SK-N-SH (cell line): ENCODE data around the gene SNX33. TPM values are rescaled to one million over a fixed set of nuclear protein-coding genes. Genes with fewer than 3 reads are reported as not detected.
A peak's percentile ranks its signal among the peaks of the same experiment; 100 is the strongest.
"Not testable (repeated sequence)": the region's sequence is repeated elsewhere in the genome, so short reads cannot be mapped to it uniquely, and the experiment has no call there.

Experiments
- CTCF ChIA-PET: fragments of 300-600, 350-600 bp; formaldehyde crosslinking; extraction: SDS; loops from one replicate; lab custom pipeline; 2021; lab: Yijun Ruan, JAX
- POLR2A ChIA-PET: fragments of 350-600 bp; sonication (Branson Sonifier 250); formaldehyde crosslinking; extraction: SDS; loops from one replicate; lab custom pipeline; 2020; ENCODE audit warnings: antibody characterized with exemption, inconsistent platforms; lab: Yijun Ruan, JAX
- DNase-seq: peaks from one replicate; pipeline ENCODE4 v3.0.0; 2012
- H2AFZ ChIP-seq: fragments of 200-600 bp; sonication (generic); 2 replicates; pipeline ENCODE4 v1.8.1; 2016; ENCODE audit warnings: antibody characterized with exemption, mild to moderate bottlenecking, low read depth
- H3F3A ChIP-seq: fragments of 200-600 bp; sonication (generic); replicated peaks from 2 replicates; pipeline ENCODE3; 2016; ENCODE audit warnings: antibody characterized with exemption, mild to moderate bottlenecking; ENCODE audit not compliant: insufficient read depth
- H3K27ac ChIP-seq, 2 experiments: fragments of 200-500 bp in 1 of 2; fragments of 200-600 bp in 1 of 2; sonication (Bioruptor generic) in 1 of 2; sonication (generic), shearing (Covaris generic) in 1 of 2; 2 replicates each; pipeline versions ENCODE4 v1.5.1 to v1.6.1; 2014 to 2016; ENCODE audit warnings: low read depth in 2 of 2, inconsistent platforms in 1 of 2, low read length in 1 of 2, mild to moderate bottlenecking in 1 of 2, mixed read lengths in 1 of 2
- H3K27me3 ChIP-seq: fragments of 200-600 bp; sonication (generic), shearing (Covaris generic); 2 replicates; pipeline ENCODE4 v1.6.1; 2016; ENCODE audit warnings: mixed run types; ENCODE audit not compliant: insufficient read depth
- H3K36me3 ChIP-seq, 2 experiments: fragments of 200-500 bp in 1 of 2; fragments of 200-600 bp in 1 of 2; sonication (Bioruptor generic) in 1 of 2; sonication (generic) in 1 of 2; replicated peaks in 1 of 2; 2 replicates each; pipeline versions ENCODE3 to v1.5.1; 2014 to 2016; ENCODE audit warnings: low read length in 1 of 2, mild to moderate bottlenecking in 1 of 2; ENCODE audit not compliant: insufficient read depth in 2 of 2, control insufficient read depth in 1 of 2
- H3K4me1 ChIP-seq, 2 experiments: fragments of 200-500 bp in 1 of 2; fragments of 200-600 bp in 1 of 2; sonication (Bioruptor generic) in 1 of 2; sonication (generic), shearing (Covaris generic) in 1 of 2; 2 replicates each; pipeline versions ENCODE4 v1.5.1 to v1.6.1; 2014 to 2016; ENCODE audit warnings: low read depth in 1 of 2, low read length in 1 of 2, mixed run types in 1 of 2; ENCODE audit not compliant: insufficient read depth in 2 of 2, control insufficient read depth in 1 of 2
- H3K4me2 ChIP-seq: fragments of 200-600 bp; sonication (generic), shearing (Covaris generic); 2 replicates; pipeline ENCODE4 v1.6.1; 2017; ENCODE audit warnings: mixed run types
- H3K4me3 ChIP-seq, 2 experiments: fragments of 200-500 bp in 1 of 2; fragments of 200-600 bp in 1 of 2; sonication (Bioruptor generic) in 1 of 2; sonication (generic), shearing (Covaris generic) in 1 of 2; 2 replicates each; pipeline versions ENCODE4 v1.5.1 to v1.8.1; 2014 to 2016; ENCODE audit warnings: low read depth in 2 of 2, inconsistent platforms in 1 of 2, low read length in 1 of 2, mild to moderate bottlenecking in 1 of 2, mixed read lengths in 1 of 2, moderate library complexity in 1 of 2
- H3K79me2 ChIP-seq: fragments of 200-600 bp; sonication (generic); 2 replicates; pipeline ENCODE4 v1.8.1; 2017; ENCODE audit warnings: mild to moderate bottlenecking; ENCODE audit not compliant: insufficient read depth
- H3K9ac ChIP-seq: fragments of 200-600 bp; sonication (generic); 2 replicates; pipeline ENCODE4 v1.6.1; 2017; ENCODE audit warnings: mixed run types
- H3K9me2 ChIP-seq: fragments of 200-600 bp; sonication (generic); 2 replicates; pipeline ENCODE4 v1.6.1; 2017; ENCODE audit warnings: mixed run types
- H3K9me3 ChIP-seq: fragments of 200-600 bp; sonication (generic); 2 replicates; pipeline ENCODE4 v1.6.1; 2017; ENCODE audit warnings: mixed run types, mild to moderate bottlenecking, moderate library complexity
- H4K20me1 ChIP-seq: fragments of 200-600 bp; sonication (generic); 2 replicates; pipeline ENCODE4 v1.6.1; 2017; ENCODE audit warnings: mild to moderate bottlenecking, mixed run types; ENCODE audit not compliant: insufficient read depth
- FOSL2 ChIP-seq: IDR thresholded peaks from 2 replicates; pipeline ENCODE4 v1.4.0; 2012; ENCODE audit warnings: low read depth, mild to moderate bottlenecking, moderate library complexity, borderline replicate concordance
- NFIC ChIP-seq: IDR thresholded peaks from 2 replicates; pipeline ENCODE4 v1.4.0; 2012; ENCODE audit warnings: borderline replicate concordance
- RFX5 ChIP-seq: IDR thresholded peaks from 2 replicates; pipeline ENCODE4 v1.6.1; 2012; ENCODE audit warnings: mild to moderate bottlenecking, improper control_type of control experiment, low read length
- TCF12 ChIP-seq: IDR thresholded peaks from 2 replicates; pipeline ENCODE4 v1.4.0; 2012
- WGBS: methylation state at CpG from one replicate; pipeline ENCODE4 v1.1.6; 2017; ENCODE audit warnings: low lambda C conversion rate; 5-methylcytosine and 5-hydroxymethylcytosine counted together
- polyA plus RNA-seq, 3 experiments: library from polyadenylated mRNA; depleted of rRNA; stranded (reverse); fragments of >200 nt; gene quantifications; 2 replicates each; pipeline ENCODE4 v1.2.3, GENCODE V29; 2012
- TF ChIP-seq, protein P1 (sequence below): fragments of 200-600 bp; sonication (generic); IDR thresholded peaks from 2 replicates; pipeline ENCODE4 v1.6.1; 2017; ENCODE audit warnings: antibody characterized with exemption, mild to moderate bottlenecking, moderate library complexity
- TF ChIP-seq, protein P2 (sequence below): IDR thresholded peaks from 2 replicates; pipeline ENCODE4; 2012

The SNX33 gene
- polyA plus RNA-seq, 1 of the 3 experiments (the other 2 are of a cell fraction) = 7.7 TPM

DNA sequence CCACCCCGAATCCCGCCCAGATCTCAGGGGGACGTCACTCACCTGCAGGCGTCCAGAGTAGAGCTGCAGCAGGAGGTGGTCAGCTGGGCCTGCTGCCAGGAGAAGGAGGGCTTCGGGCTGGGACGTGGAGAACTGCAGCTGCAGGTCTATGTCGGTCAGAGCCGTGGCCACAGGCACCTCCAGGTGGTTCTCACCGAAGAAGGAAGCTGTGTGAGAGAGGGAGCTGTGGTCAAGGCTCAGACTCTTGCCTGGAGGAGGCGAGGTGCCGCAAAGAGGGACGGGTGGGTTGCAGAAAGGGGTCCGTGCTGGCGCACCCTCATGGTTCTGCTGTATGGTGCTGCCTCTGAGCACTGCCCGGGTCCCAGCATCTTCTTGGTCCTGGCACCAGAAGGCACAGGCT lies 45.3 kb downstream of the SNX33 start:
- peaks cover 23% of the 10 kb centered on the region for H3F3A ChIP-seq
- DNase-seq, H3K9me3 ChIP-seq, H4K20me1 ChIP-seq, POLR2A ChIA-PET, H3K9me2 ChIP-seq, H3K27me3 ChIP-seq, H3K9ac ChIP-seq, H3K4me3 ChIP-seq, H3K79me2 ChIP-seq, H3K36me3 ChIP-seq: not testable (repeated sequence)
- H2AFZ ChIP-seq = 0 out of 2 replicates have a peak overlapping the region, but pooled peaks have one; percentile 57
- WGBS = 91% methylated on average over 7 of the region's 15 CpGs
- CTCF ChIA-PET = interaction anchor here (1.3 to 2.2 kb wide), 4 partner anchors 7 to 109 kb away, joined by 4 to 13 read pairs (median 7); no protein-coding TSS in a partner anchor
- peaks cover 35 to 44% of the 10 kb centered on the region in 2 experiments for H3K4me1 ChIP-seq
- H3K4me2 ChIP-seq = peak overlapping the region; percentile 71; the same call in 1 of the 2 replicates
- peak overlapping the region in 1 of 2 experiments; percentile 94; a peak in 2 of 4 replicates for H3K27ac ChIP-seq

DNA sequence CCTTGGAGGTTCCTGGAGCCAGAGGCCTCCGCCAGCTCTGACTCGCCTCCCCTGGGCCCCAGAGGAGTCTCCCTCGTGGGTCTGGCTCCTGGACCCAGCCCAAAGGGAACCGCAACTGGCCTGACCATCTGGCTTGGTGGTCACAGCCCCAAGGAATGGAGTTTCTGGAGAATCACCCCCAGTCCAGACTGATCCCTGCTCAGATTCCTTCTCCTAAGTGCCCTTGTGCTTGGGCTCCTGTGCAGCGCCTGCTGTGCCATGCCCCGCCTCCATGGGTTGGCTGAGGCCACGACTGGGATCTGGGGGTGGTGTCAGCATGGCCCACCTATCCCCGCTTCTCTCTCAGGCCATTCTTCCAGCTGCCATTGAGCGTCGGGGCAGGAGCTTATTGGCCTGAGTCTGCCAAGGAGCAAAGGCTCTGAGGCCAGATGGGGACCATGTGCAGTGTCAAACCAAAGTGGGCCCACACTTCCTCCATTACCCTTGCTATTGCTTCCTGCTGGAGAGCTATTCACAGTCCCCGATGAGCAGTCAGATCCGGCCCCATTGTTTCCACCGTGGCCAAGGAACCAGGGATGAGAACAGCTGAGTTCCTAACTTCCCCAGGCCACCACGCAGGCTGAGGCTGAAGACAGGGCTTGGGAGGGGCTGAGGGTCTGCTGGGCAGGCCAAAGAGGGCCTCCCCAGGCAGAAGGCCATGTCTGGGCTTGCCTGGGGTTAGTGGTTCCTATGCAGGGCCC lies 46.0 kb downstream of the SNX33 start:
- Histone ChIP-seq H3K27ac (peak overlapping the region; percentile 94), H3K9ac (peak overlapping the region; percentile 61), H2AFZ (peak overlapping the region; percentile 57; the same call in 1 of the 2 replicates), H3K27me3 (no peaks in the 10 kb centered on the region), H3K4me1 (peaks cover 35 to 48% of the 10 kb centered on the region in 2 experiments), H3K9me3 (no peaks in the 10 kb centered on the region), H3K4me3 (peak overlapping the region in 1 of 2 experiments; percentile 17; a peak in 1 of 4 replicates), H3K79me2 (no peaks in the 10 kb centered on the region), H3K4me2 (peak overlapping the region; percentile 71), H3K9me2 (no peaks in the 10 kb centered on the region), H3F3A (peaks cover 23% of the 10 kb centered on the region), H4K20me1 (no peaks in the 10 kb centered on the region), H3K36me3 (no peaks in the 10 kb centered on the region)
- WGBS = 67% methylated on average over 13 of the region's 14 CpGs
- TF ChIP-seq NFIC (peak; percentile 70), FOSL2 (0 out of 2 replicates have a peak, but pooled peaks have one; percentile 26), RFX5 (no peak), TCF12 (peak; percentile 79)
- TF ChIP-seq, protein P1, sequence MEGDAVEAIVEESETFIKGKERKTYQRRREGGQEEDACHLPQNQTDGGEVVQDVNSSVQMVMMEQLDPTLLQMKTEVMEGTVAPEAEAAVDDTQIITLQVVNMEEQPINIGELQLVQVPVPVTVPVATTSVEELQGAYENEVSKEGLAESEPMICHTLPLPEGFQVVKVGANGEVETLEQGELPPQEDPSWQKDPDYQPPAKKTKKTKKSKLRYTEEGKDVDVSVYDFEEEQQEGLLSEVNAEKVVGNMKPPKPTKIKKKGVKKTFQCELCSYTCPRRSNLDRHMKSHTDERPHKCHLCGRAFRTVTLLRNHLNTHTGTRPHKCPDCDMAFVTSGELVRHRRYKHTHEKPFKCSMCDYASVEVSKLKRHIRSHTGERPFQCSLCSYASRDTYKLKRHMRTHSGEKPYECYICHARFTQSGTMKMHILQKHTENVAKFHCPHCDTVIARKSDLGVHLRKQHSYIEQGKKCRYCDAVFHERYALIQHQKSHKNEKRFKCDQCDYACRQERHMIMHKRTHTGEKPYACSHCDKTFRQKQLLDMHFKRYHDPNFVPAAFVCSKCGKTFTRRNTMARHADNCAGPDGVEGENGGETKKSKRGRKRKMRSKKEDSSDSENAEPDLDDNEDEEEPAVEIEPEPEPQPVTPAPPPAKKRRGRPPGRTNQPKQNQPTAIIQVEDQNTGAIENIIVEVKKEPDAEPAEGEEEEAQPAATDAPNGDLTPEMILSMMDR = no peak
- TF ChIP-seq, protein P2, sequence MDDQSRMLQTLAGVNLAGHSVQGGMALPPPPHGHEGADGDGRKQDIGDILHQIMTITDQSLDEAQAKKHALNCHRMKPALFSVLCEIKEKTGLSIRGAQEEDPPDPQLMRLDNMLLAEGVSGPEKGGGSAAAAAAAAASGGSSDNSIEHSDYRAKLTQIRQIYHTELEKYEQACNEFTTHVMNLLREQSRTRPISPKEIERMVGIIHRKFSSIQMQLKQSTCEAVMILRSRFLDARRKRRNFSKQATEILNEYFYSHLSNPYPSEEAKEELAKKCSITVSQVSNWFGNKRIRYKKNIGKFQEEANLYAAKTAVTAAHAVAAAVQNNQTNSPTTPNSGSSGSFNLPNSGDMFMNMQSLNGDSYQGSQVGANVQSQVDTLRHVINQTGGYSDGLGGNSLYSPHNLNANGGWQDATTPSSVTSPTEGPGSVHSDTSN = no peak; the same call in 1 of the 2 replicates
- no peak for DNase-seq
- CTCF ChIA-PET = interaction anchor here (0.8 to 2.2 kb wide), 7 partner anchors 8 to 150 kb away, joined by 3 to 13 read pairs (median 6); no protein-coding TSS in a partner anchor
- POLR2A ChIA-PET = interaction anchor here (0.6 to 1.2 kb wide), 3 partner anchors 20 to 45 kb away, joined by 3 to 5 read pairs (median 4); no protein-coding TSS in a partner anchor
